ENCODE measurements around the gene OR1M1.

GRCh38 chr19:9039728-9040127 lies 47.1 kb upstream of the OR1M1 start:
- TF ChIP-seq, protein P1, sequence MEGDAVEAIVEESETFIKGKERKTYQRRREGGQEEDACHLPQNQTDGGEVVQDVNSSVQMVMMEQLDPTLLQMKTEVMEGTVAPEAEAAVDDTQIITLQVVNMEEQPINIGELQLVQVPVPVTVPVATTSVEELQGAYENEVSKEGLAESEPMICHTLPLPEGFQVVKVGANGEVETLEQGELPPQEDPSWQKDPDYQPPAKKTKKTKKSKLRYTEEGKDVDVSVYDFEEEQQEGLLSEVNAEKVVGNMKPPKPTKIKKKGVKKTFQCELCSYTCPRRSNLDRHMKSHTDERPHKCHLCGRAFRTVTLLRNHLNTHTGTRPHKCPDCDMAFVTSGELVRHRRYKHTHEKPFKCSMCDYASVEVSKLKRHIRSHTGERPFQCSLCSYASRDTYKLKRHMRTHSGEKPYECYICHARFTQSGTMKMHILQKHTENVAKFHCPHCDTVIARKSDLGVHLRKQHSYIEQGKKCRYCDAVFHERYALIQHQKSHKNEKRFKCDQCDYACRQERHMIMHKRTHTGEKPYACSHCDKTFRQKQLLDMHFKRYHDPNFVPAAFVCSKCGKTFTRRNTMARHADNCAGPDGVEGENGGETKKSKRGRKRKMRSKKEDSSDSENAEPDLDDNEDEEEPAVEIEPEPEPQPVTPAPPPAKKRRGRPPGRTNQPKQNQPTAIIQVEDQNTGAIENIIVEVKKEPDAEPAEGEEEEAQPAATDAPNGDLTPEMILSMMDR (conservative IDR thresholded peaks at IDR 0.05; ENCODE audit: low read length), result no peak
- no peak for TF ChIP-seq EZH2phosphoT487 (IDR thresholded peaks at IDR 0.05; ENCODE audit: borderline replicate concordance, low read depth, low read length)
